CD4-positive, alpha-beta T cell treated with Interleukin-1 beta for 1 hour (primary cell): ENCODE results near the gene WWC2.

ENCODE experiments used
- DNase-seq, 2 donors: peaks; one replicate each; pipeline ENCODE4 v3.0.0-alpha.2; 2020 to 2022

WWC2 gene

GRCh38 chr4:183337349-183337748 is 238.3 kb downstream of the WWC2 start:
- DNase-seq, result no peak

GRCh38 chr4:183337833-183338232 is 238.8 kb downstream of the WWC2 start:
- DNase-seq, result no peak

- no peak for DNase-seq
Measured at GRCh38 chr4:183342541-183343533, 243.8 kb downstream of the WWC2 start.

- DNase-seq, result no peak
Measured at GRCh38 chr4:183343730-183344129, 244.7 kb downstream of the WWC2 start.

GRCh38 chr4:183344523-183345255 is 245.6 kb downstream of the WWC2 start:
- no peak for DNase-seq

- no peak for DNase-seq
Measured at GRCh38 chr4:183345261-183345660, 246.2 kb downstream of the WWC2 start.

- DNase-seq, result no peak
Measured at GRCh38 chr4:183347146-183347545, 248.1 kb downstream of the WWC2 start.

- DNase-seq, result no peak
Measured at GRCh38 chr4:183347566-183347965, 248.5 kb downstream of the WWC2 start.

- no peak for DNase-seq
Measured at GRCh38 chr4:183348136-183348535, 249.1 kb downstream of the WWC2 start.

- DNase-seq, result no peak
Measured at GRCh38 chr4:183348706-183349659, 249.9 kb downstream of the WWC2 start.

GRCh38 chr4:183349673-183350072 is 250.6 kb downstream of the WWC2 start:
- DNase-seq, result no peak

GRCh38 chr4:183350317-183351071 is 251.4 kb downstream of the WWC2 start:
- no peak for DNase-seq

- DNase-seq, result no peak
Measured at GRCh38 chr4:183352546-183352945, 253.5 kb downstream of the WWC2 start.

GRCh38 chr4:183353557-183353956 is 254.5 kb downstream of the WWC2 start:
- no peak for DNase-seq

- no peak for DNase-seq
Measured at GRCh38 chr4:183354219-183354618, 255.2 kb downstream of the WWC2 start.

- no peak for DNase-seq
Measured at GRCh38 chr4:183355405-183355804, 256.3 kb downstream of the WWC2 start.

GRCh38 chr4:183356173-183356830 is 257.2 kb downstream of the WWC2 start:
- no peak for DNase-seq

- no peak for DNase-seq
Measured at GRCh38 chr4:183356931-183357675, 258.0 kb downstream of the WWC2 start.

GRCh38 chr4:183358215-183358755 is 259.2 kb downstream of the WWC2 start:
- DNase-seq, result no peak
